Fibroblast of skin of back (primary cell): ENCODE data around the gene EIF2B2.

Experiments
- DNase-seq: peaks from one replicate; pipeline ENCODE4 v3.0.0-alpha.2; 2013

Gene EIF2B2

GRCh38 chr14:75046275-75046674, 43.6 kb downstream of the EIF2B2 start:
- no peak for DNase-seq

GRCh38 chr14:75046899-75047298, 44.2 kb downstream of the EIF2B2 start:
- peak; percentile 38 for DNase-seq

GRCh38 chr14:75047506-75047905, 44.8 kb downstream of the EIF2B2 start:
- no peak for DNase-seq

GRCh38 chr14:75048101-75048500, 45.4 kb downstream of the EIF2B2 start:
- DNase-seq, result no peak

- DNase-seq, result no peak
Measured at GRCh38 chr14:75049136-75049535, 46.4 kb downstream of the EIF2B2 start.

- DNase-seq, result no peak
Measured at GRCh38 chr14:75049731-75050201, 47.0 kb downstream of the EIF2B2 start.

GRCh38 chr14:75050852-75051555, 48.3 kb downstream of the EIF2B2 start, which contains the start of gene MLH3:
MLH3 (minus strand) TSS chr14:75051467; CDS start chr14:75049655, 1,812 bp downstream.
- DNase-seq, result peak; percentile 79

GRCh38 chr14:75051556-75051899, 48.8 kb downstream of the EIF2B2 start:
- DNase-seq, result no peak

- no peak for DNase-seq
Measured at GRCh38 chr14:75053396-75054291, 50.9 kb downstream of the EIF2B2 start.

GRCh38 chr14:75054421-75054820, 51.7 kb downstream of the EIF2B2 start:
- no peak for DNase-seq

GRCh38 chr14:75059642-75060041, 56.9 kb downstream of the EIF2B2 start:
- DNase-seq, result peak; percentile 80

GRCh38 chr14:75060420-75060819, 57.7 kb downstream of the EIF2B2 start:
- no peak for DNase-seq
